GM21515 (cell line): ENCODE results near the gene CDYL.
"Not testable (repeated sequence)": the region's sequence is repeated elsewhere in the genome, so short reads cannot be mapped to it uniquely, and the experiment has no call there.

Experiments
- ATAC-seq: cut with Tn5 transposase; IDR thresholded peaks from one replicate; pipeline ENCODE4 v1.9.1; 2021; ENCODE audit not compliant: unreplicated experiment

The CDYL gene

DNA sequence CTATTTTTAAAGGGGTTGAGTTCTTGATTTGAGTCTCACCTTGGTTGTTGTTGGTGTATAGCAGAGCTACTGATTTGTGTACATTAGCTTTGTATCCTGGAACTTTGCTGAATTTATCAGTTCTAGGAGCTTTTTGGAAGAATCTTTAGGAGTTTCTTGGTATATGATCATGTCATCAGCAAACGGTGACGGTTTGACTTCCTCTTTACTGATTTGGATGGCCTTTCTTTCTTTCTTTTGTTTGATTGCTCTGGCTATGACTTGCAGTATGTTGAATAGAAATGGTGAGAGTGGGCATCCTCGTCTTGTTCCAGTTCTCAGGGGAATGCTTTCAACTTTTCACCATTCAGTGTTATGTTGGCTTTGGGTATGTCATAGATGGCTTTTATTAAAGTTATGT is 64.0 kb downstream of the CDYL start:
- no peak for ATAC-seq

DNA sequence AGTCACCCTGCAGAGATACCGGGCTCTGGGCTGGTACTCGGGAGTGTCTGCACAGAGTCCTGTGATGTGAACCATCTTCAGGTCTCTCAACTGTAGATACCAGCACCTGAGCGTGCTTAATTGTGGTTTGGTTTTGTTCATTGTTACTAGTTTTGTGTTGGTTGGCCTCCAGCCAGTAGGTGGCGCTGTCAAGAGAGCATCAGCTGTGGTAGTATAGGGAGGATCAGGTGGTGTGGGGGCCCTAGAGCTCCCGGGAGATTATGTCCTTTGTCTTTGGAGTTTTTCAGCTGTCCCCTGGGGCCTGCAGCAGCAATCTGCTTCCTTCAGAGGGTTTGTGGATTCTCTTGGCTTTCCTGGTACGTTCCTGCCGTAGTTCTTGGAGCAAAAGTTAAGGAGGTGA is 67.9 kb downstream of the CDYL start:
- no peak for ATAC-seq

DNA sequence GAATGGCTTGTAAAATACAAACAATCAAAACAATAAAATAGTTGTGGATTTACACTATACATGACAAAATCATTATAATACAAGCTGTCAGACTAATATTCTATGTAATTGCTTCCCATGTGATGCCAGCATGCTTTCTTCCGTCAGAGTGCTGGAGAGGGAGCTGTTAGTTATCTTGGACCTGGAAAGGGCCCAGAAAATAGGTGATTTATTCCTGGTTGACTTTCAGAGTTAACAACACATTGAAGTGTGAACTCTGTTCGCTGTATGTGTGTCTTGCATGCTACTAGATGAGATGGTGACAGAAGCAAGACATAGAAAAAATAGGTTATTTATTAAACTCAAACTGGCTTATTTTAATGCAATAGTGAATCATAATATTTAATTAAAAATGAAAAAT is 70.2 kb downstream of the CDYL start:
- no peak for ATAC-seq

DNA sequence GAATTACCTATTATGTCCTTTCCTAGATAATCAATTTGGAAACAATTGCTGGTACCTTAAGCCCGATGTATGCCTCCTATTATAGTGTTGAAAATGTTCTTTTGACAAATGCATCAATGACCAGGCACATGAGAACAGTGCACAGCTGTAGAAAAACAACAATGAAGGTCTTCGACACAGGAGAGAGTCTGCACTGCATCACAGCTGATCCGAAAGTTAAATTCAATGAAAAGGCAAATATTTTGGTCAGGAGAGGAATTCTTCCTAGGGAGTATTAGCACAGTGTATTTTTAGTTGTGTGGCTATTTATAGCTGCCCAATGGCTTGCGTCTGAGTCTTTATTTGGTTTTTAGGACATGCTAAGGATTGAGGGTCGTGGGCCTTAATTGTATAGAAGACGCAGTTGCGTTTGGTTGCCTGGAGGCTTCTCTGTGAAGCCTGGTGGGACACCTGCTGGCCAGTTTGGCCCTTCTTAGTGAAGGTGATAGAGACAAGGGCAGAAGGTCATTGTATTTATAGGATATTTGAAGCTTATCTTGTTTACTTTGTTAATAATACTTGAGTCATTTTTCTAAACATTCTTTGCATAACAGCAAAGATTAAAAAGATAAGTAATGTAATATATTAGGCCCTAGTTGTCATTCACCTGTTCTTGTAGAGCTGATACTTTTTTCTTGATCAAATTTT is 72.3 kb downstream of the CDYL start:
- ATAC-seq, result no peak

DNA sequence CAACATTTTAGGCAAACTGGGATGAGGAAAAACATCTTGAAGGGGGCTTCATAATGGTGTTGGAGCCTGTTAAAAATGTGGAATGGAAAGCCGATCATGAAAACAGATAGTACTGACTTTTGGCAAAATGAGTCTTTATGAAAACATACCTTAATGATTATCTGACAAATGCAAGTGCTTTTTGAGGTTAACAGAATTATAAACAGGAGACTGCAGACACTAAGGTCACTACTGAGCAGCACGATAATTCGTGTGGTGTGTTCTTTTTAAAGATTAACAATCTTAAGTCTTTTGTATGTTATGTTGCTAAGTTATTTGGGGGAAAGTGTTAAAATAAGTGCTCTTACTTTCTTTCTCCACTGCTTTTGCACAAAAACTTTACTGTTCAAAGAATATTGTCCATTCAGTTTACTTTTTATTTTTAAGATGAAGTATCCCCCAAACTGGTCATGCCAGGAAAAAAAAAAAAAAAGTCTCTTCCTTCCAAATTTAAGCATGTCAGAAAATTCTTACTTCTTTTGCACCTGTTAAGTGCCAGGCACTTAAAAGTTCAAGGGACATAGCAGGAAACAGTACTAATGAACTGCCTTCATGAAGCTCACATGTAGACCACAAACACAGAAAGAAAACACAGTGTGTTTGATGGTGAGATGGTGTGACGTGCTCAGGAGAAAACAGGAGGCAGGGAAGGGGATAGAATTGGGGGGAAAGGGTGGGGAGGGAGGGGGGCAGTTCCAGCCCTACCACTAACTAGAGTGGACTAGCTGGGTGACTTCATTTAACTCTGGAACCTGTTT is 73.2 kb downstream of the CDYL start:
- ATAC-seq, result no peak

DNA sequence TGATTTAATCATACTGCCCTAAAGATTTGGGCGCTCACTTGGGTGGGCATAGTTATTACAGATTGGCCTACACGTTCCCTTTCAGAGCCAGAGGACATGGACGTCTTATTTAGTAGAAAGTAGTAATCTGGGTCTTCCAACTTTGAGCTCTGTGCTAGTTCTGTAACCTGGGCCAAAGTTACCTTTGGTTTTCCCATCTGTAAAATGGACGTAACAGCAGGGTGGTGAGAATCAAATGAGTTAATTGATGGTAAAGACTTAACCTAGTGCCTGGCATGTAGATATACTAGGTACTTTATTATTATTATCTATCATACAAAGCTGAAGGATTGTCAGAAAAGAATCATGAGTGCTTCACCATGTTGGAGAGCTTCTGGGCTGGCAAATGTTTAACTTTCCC is 74.8 kb downstream of the CDYL start:
- ATAC-seq, result no peak

DNA sequence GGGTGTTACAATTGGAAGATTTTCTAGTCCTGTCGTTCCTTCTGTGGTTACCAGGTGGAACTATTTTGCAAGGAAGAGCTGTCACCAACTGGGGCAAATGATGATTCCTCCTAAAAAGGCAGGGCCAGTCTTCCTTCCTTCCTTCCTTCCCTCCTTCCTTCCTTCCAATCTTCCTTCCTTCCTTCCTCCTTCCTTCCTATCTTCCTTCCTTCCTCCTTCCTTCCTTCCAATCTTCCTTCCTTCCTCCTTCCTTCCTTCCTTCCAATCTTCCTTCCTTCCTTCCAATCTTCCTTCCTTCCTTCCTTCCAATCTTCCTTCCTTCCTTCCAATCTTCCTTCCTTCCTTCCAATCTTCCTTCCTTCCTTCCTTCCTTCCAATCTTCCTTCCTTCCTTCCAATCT is 76.0 kb downstream of the CDYL start:
- not testable (repeated sequence) for ATAC-seq

DNA sequence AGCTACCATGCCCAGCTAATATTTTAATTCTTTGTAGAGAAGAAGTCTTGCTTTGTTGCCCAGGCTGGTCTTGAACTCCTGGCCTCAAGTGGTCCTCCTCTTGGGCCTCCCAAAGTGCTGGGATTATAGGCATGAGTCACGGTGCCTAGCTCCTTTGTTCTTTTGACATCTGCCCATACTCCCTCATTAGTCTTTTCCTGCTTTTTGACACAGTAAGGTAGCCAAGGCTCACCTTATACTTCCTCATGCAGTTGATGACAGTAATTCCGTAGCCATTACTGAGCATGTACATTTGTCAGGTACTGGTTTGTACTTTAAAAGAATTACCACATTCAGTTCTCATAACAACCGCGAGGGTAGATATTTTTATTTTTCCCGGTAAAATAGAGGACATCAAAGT is 76.7 kb downstream of the CDYL start:
- no peak for ATAC-seq

DNA sequence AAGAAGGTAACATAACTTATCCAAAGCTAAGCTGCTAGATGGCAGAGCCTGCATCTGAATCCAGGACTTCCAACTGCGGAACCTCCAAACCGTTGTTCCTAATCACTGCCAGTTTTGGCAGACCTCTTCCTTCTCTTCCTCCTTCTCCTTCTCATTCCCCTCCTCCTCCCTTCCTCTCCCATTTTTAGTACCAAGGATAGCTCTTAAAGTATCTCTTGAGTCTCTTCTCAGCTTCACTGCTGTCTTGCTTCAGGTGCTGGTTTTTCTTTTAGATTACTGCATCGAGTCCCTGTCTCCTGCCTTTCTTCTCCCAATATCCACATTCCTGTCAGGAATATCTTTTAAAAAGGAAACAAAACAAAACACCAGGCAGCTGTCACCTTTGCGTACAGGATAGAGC is 77.1 kb downstream of the CDYL start:
- ATAC-seq, result no peak

DNA sequence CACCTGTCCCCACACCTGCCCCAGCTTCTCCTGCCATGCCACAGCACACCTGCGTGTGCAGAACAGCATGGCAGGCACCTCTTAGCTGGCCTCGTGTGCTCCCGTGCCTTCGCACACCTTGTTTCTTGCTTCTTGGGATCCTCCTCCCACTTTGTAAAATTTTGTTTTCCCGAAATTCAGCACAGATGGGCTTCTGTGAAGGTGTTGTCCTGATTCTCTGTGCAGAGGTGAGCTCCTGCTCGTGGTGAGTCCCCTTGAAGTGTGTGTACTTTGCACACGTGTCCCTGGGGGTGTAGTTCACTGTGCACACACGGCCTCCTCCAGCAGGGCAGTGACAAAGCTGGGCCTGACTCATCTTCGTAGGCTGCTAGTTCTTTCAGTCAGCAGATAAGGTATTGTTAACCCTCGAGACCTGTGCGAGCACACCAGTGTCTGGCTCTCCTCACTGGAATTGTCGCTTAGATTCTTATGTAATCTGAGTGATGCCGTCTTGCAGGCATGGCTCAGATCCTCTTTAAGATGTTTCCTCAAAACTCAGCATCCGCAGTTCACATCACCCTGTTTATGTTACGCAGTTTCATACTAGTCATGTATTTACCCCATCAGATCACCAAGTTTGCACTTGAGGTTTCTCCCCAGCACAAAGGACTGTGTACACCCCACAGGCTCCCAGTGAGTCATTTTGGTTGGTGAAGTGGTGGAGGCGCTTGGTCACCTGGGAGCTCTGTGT is 77.7 kb downstream of the CDYL start:
- no peak for ATAC-seq

DNA sequence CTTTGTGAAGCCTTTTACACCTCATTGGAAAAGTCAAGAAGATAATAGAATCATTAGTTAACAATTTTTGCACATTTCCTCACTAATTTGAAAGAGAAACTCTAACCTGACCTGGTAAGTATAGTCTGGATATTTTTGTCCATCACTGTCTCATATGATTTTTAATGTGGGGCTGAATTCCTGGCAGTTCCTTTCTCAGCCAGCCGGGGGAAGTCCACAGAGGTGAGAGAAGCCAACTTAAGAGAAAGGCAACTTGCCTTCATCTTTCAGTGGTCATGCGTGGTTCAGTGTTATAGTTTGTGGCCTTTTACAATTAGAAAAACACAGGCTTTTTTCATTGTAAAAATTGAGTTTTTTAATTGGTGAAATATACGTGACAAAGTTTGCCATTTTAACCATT is 80.6 kb downstream of the CDYL start:
- no peak for ATAC-seq

DNA sequence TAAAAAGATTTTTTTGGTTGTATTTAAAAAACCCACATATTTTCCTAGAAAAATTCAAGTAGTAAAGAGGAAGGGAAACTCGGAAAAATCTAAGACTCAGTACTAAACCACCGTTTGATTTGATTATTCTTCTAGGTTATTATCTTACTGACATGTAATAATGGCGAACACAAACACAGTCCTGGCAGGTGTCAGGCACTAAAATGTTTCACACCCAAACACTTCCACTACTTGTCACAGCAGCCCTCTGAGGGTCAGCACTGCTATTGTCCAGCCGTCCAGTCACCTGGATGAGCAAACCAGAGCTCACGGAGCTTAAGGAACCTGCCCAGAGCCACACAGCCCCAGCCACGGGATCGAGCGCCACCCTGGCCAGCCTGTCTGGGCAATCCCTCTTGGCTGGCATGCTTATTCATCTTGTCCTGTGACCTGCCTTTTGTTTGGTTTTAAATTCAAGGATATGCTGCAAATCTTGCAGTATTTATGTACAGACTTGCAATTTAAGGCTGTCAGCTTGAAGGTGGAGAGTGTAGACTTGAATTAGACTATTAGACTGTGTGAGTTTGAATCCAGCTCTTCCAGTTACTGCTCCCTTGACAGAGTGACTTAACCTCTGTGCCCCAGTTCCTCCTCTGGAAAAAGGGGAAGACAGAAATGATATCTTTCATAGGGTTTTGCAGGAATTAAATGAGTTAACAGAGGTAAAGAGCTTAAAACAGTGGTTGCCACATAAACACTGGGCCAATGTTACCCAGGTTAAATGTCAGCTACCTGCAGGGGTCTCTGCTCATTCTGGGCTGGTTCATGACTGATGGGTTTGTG is 82.2 kb downstream of the CDYL start:
- ATAC-seq, result no peak

DNA sequence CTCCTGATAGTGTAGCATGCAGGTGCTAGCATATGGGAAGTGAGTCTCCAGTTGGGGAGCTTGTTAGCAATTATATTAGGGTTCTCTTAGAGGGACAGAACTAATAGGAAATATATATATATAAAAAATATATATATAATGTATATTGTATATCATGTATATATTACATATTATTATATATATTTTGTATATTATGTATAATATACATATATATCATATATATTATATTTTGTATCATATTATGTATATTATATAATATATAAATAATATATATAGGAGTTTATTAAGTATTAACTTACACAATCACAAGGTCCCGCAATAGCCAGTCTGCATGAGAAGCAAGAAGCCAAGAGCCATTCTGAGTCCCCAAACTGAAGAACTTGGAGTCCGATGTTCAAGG is 84.2 kb downstream of the CDYL start:
- no peak for ATAC-seq

DNA sequence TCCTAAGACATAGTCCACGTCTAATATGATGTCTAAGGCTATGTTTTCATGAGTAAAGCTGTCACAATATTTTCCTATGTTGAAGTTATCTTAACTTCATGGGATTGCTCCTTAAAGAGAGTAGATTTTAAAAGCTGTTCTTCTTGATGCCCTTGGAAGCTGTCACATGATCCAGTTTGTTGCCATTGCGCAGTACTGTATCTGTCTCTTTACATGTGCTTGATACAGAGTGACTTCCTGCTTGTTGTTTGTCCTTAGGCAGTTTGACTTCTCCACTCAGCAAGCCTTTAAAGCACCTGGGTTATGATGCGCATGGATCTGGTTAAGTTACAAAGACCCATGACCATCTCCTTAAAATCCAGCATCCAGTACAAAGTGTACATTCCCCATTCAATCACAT is 85.4 kb downstream of the CDYL start:
- ATAC-seq, result no peak

DNA sequence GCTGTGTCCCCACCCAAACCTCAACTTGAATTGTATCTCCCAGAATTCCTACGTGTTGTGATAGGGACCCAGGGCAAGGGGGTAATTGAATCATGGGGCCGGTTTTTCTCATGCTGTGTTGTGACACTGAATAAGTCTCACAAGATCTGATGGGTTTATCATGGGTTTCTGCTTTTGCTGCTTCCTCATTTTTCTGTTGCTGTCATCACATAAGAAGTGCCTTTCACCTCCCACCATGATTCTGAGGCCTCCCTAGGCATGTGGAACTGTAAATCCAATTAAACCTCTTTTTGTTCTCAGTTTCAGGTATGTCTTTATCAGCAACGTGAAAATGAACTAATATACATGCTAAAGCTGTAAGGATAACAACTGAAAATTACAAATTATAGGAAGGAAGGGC is 88.3 kb downstream of the CDYL start:
- no peak for ATAC-seq

DNA sequence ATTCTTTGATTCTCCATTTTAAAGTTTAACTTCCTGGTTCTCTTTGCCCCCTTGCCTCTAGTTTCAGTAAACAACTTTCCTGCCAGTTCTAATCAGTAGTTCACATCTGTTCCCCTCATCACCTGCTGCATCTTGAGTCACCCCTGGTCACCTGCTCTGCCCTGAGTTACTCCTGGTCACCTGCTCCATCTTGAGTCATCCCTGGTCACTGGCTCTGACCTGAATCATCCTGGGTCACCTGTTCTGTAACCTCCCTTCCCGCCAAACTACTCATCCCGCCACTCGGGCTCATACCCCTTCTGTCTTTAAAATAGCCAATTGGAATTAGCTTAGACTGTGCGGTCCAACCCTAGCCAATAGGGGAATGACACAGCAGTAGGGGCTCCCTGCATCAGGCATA is 88.8 kb downstream of the CDYL start:
- ATAC-seq, result not testable (repeated sequence)

DNA sequence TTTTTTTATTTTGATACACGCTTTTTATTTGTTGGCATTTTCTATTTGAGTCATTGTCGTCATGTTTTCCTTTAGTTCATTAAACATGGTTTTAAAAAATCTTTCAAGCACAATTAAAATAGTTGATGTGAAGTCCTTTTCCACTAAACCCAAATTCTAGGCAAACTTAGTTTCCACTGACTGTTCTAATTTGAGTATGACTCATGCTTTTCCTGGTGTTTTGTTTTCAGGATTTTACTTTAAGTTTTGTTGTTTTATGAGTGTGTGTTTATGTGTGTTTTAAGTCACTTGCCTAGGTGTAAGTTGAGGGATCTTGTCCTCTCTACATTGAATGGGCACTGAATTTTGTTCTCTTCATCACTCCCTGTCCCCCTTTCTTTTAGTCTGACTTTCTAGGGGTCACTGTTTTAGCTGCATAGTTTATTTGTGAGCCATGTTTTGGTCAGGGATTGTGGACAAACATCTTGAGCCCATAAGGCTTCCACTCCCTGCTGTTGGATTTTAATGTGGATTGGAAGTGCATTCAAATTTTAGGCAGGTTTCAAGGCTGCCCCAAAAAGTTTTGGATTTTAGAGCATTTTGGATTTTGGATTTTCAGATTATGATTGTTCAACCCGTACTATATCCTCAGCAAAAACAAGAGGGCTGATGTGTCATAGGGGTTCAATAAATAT is 94.8 kb downstream of the CDYL start:
- no peak for ATAC-seq

DNA sequence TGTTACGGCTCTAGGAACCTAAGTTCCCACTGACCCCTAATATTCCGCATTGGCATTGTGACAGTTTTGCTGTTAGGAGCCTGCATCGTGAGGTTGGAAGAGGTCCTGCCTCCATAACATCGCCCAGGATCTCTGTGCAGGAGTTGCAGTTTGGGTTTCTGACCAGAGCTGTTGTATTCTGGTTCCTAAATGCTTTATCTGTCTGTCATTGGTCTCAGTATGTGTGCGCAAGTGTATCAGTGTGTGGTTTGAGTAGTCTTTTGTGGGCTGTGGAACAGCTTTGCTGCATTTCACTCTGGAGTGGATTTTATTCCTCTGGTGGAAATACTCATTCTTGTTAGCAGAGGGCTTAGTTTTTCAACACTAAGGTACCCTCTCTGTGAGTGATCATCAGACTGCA is 95.6 kb downstream of the CDYL start:
- ATAC-seq, result no peak

DNA sequence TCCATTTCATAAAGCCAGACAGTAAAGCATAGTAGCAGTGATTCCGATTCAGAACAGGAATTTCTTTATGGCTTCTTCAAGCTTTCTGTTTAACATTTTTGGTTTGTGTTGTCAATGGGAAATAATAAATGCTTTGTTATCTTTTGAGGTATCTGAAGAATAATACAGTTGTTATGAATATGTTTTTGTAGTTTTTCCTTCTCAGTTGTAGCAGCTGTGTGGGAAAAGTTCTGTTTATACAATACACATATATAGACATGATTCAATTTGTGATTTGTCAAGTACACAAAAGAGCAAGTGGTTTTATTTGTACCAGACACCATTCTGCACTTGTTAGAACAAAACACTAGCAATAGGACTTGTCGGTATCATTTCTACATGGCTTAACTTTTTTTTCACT is 96.6 kb downstream of the CDYL start:
- ATAC-seq, result no peak

DNA sequence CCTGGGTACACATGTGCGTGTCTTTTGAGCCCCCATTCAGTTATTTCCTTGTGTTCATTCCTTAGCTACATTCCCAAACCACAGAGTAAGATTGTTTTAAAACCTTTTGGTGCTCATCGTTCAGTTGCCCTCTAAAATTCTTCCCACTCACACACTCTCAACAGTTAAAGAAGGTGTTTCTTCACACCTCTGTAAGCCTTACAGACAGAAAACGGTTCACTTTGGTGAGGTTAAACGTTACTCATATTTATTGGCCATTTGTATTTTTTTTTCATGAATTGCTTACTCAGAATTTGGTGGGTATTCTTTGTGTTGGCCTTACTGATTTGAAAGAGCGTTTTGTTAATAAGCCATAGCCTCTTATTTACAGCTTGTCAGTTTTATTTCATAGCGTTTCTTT is 97.7 kb downstream of the CDYL start:
- ATAC-seq, result no peak
